ENCODE data around the gene TRIM34. TPM values are rescaled to one million over a fixed set of nuclear protein-coding genes. Genes with fewer than 3 reads are reported as not detected.
"Not testable (repeated sequence)": the region's sequence is repeated elsewhere in the genome, so short reads cannot be mapped to it uniquely, and the experiment has no call there.

The TRIM34 gene
- total RNA-seq, 1 experiment from 2014 or later = 9.9 TPM

- no peak for DNase-seq
- Mint-ChIP-seq H3K4me3 (ENCODE audit: low read depth, unreplicated experiment) (no peak overlapping the region), H3K36me3 (ENCODE audit: insufficient read depth, unreplicated experiment) (no peaks in the 10 kb centered on the region), H3K27ac (ENCODE audit: unreplicated experiment) (no peak overlapping the region), H3K27me3 (ENCODE audit: unreplicated experiment) (no peaks in the 10 kb centered on the region), H3K4me1 (ENCODE audit: low read depth, unreplicated experiment) (no peaks in the 10 kb centered on the region), H3K9me3 (ENCODE audit: low read depth, unreplicated experiment) (no peaks in the 10 kb centered on the region)
- TF ChIP-seq, protein P1, sequence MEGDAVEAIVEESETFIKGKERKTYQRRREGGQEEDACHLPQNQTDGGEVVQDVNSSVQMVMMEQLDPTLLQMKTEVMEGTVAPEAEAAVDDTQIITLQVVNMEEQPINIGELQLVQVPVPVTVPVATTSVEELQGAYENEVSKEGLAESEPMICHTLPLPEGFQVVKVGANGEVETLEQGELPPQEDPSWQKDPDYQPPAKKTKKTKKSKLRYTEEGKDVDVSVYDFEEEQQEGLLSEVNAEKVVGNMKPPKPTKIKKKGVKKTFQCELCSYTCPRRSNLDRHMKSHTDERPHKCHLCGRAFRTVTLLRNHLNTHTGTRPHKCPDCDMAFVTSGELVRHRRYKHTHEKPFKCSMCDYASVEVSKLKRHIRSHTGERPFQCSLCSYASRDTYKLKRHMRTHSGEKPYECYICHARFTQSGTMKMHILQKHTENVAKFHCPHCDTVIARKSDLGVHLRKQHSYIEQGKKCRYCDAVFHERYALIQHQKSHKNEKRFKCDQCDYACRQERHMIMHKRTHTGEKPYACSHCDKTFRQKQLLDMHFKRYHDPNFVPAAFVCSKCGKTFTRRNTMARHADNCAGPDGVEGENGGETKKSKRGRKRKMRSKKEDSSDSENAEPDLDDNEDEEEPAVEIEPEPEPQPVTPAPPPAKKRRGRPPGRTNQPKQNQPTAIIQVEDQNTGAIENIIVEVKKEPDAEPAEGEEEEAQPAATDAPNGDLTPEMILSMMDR (IDR thresholded peaks at IDR 0.05; ENCODE audit: unreplicated experiment) = no peak
- CTCF ChIA-PET = no interaction called here
- BruUV-seq (replicated peaks) = no TSS peak
- intact Hi-C loops (cut with micrococcal nuclease; ENCODE audit: unreplicated experiment) = no loop called here
These were observed 21.3 kb downstream of the TRIM34 start for GRCh38 chr11:5646139-5646538.

DNA sequence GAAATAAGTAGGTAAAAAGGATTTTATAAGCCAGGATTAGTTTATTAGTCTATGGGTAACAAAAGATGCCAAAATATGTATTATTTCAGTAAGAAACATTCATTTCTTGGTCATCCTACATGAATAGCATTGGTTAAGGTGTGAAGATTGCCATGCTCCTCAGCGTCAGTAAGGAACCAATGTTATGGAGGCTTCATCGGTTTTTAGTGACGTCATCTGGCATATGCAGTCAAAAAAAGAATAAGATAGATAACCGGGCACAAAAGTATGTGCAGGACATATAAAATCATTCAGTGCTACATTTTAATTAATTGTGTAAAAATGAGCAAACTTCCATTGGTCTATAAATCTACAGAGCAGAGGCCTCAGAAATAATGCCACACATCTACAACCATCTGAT, 30.7 kb downstream of the TRIM34 start:
- H3K36me3 Mint-ChIP-seq (ENCODE audit: insufficient read depth, unreplicated experiment) = no peaks in the 10 kb centered on the region
- no peak overlapping the region for H3K27ac Mint-ChIP-seq (ENCODE audit: unreplicated experiment)
- DNase-seq = no peak
- CTCF ChIA-PET = no interaction called here
- intact Hi-C loops (cut with micrococcal nuclease; ENCODE audit: unreplicated experiment) = no loop called here
- H3K4me3 Mint-ChIP-seq (ENCODE audit: low read depth, unreplicated experiment) = no peak overlapping the region
- H3K4me1 Mint-ChIP-seq (ENCODE audit: low read depth, unreplicated experiment) = no peaks in the 10 kb centered on the region
- TF ChIP-seq, protein P1 (IDR thresholded peaks at IDR 0.05; ENCODE audit: unreplicated experiment) = no peak
- H3K27me3 Mint-ChIP-seq (ENCODE audit: unreplicated experiment) = no peaks in the 10 kb centered on the region
- BruUV-seq (replicated peaks) = no TSS peak
- peaks cover 2% of the 10 kb centered on the region for H3K9me3 Mint-ChIP-seq (ENCODE audit: low read depth, unreplicated experiment)

DNA sequence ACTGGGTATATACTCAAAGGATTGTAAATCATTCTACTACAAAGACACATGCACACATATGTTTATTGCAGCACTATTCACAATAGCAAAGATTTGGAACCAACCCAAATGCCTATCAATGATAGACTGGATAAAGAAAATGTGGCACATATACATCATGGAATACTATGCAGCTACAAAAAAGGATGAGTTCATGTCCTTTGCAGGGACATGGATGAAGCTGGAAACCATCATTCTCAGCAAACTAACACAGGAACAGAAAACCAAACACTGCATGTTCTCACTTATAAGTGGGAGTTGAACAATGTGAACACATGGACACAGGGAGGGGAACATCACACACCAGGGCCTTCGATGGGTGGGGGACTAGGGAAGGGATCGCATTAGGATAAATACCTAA, 32.2 kb downstream of the TRIM34 start:
- H3K4me3 Mint-ChIP-seq (ENCODE audit: low read depth, unreplicated experiment); H3K9me3 Mint-ChIP-seq (ENCODE audit: low read depth, unreplicated experiment); DNase-seq; intact Hi-C loops (cut with micrococcal nuclease; ENCODE audit: unreplicated experiment); CTCF ChIA-PET; BruUV-seq (replicated peaks); H3K36me3 Mint-ChIP-seq (ENCODE audit: insufficient read depth, unreplicated experiment); H3K27ac Mint-ChIP-seq (ENCODE audit: unreplicated experiment); H3K27me3 Mint-ChIP-seq (ENCODE audit: unreplicated experiment); H3K4me1 Mint-ChIP-seq (ENCODE audit: low read depth, unreplicated experiment): not testable (repeated sequence)

DNA sequence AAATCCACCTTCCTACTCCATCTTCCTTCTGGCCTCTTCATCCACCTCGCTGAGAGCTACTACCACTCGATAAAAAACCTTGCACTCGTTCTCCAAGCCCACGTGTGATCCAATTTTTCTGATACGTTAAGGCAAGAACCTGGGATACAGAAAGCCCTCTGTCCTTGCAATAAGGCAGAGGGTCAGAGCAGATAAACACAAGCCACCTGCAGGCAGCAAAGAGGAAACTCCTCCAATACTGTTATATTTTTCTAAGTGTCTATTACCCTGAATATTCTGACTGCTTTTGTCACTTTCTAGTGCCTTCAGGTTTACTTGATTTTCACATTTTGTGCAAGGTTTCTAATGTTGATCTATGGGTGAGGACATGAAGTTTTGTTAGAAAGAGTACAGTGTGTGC, 33.5 kb downstream of the TRIM34 start:
- no peaks in the 10 kb centered on the region for H3K27me3 Mint-ChIP-seq (ENCODE audit: unreplicated experiment)
- H3K4me1 Mint-ChIP-seq (ENCODE audit: low read depth, unreplicated experiment) = no peaks in the 10 kb centered on the region
- TF ChIP-seq, protein P1 (IDR thresholded peaks at IDR 0.05; ENCODE audit: unreplicated experiment) = no peak
- H3K27ac Mint-ChIP-seq (ENCODE audit: unreplicated experiment) = no peak overlapping the region
- intact Hi-C loops (cut with micrococcal nuclease; ENCODE audit: unreplicated experiment) = no loop called here
- H3K36me3 Mint-ChIP-seq (ENCODE audit: insufficient read depth, unreplicated experiment) = no peaks in the 10 kb centered on the region
- no peaks in the 10 kb centered on the region for H3K9me3 Mint-ChIP-seq (ENCODE audit: low read depth, unreplicated experiment)
- no peak for DNase-seq
- CTCF ChIA-PET = no interaction called here
- no TSS peak for BruUV-seq (replicated peaks)
- no peak overlapping the region for H3K4me3 Mint-ChIP-seq (ENCODE audit: low read depth, unreplicated experiment)

GRCh38 chr11:5663511-5663910, 38.7 kb downstream of the TRIM34 start:
- intact Hi-C loops (cut with micrococcal nuclease; ENCODE audit: unreplicated experiment) = no loop called here
- Mint-ChIP-seq H3K27me3 (ENCODE audit: unreplicated experiment) (no peaks in the 10 kb centered on the region), H3K9me3 (ENCODE audit: low read depth, unreplicated experiment) (no peaks in the 10 kb centered on the region), H3K27ac (ENCODE audit: unreplicated experiment) (no peak overlapping the region), H3K4me3 (ENCODE audit: low read depth, unreplicated experiment) (no peak overlapping the region), H3K4me1 (ENCODE audit: low read depth, unreplicated experiment) (no peaks in the 10 kb centered on the region), H3K36me3 (ENCODE audit: insufficient read depth, unreplicated experiment) (peaks cover 13% of the 10 kb centered on the region)
- BruUV-seq (replicated peaks) = no TSS peak
- CTCF ChIA-PET = no interaction called here
- no peak for DNase-seq
- TF ChIP-seq, protein P1 (IDR thresholded peaks at IDR 0.05; ENCODE audit: unreplicated experiment) = no peak
